Nephron (organoid): ENCODE data around the gene DPP7.

Experiments
- H3K27ac Mint-ChIP-seq, 3 experiments: 2 replicates each; pipeline ENCODE4 v1.8.0; 2020; ENCODE audit warnings: mixed read lengths in 3 of 3, mild to moderate bottlenecking in 2 of 3, moderate library complexity in 1 of 3
- H3K27me3 Mint-ChIP-seq: 2 replicates; pipeline ENCODE4 v1.8.0; 2021; ENCODE audit warnings: low read depth, mild to moderate bottlenecking, moderate library complexity, mixed read lengths
- H3K36me3 Mint-ChIP-seq: 2 replicates; pipeline ENCODE4 v1.8.0; 2020; ENCODE audit warnings: low read depth, mixed read lengths
- H3K4me1 Mint-ChIP-seq: 2 replicates; pipeline ENCODE4 v1.8.0; 2020; ENCODE audit warnings: mixed read lengths
- H3K4me3 Mint-ChIP-seq, 3 experiments: 2 replicates each; pipeline ENCODE4 v1.8.0; 2020; ENCODE audit warnings: mild to moderate bottlenecking in 3 of 3, mixed read lengths in 3 of 3, moderate library complexity in 2 of 3
- H3K9me3 Mint-ChIP-seq: 2 replicates; pipeline ENCODE4 v1.8.0; 2020; ENCODE audit warnings: mixed read lengths
- TF ChIP-seq, protein P1 (sequence below), 3 experiments: fragments of 200-600 bp; sonication (generic); IDR thresholded peaks; one replicate each; pipeline ENCODE4 v1.5.0; 2021; ENCODE audit warnings: antibody characterized with exemption in 3 of 3; ENCODE audit not compliant: unreplicated experiment in 3 of 3

Gene DPP7

GRCh38 chr9:137160716-137161557 lies 46.4 kb upstream of the DPP7 start:
- TF ChIP-seq, protein P1, sequence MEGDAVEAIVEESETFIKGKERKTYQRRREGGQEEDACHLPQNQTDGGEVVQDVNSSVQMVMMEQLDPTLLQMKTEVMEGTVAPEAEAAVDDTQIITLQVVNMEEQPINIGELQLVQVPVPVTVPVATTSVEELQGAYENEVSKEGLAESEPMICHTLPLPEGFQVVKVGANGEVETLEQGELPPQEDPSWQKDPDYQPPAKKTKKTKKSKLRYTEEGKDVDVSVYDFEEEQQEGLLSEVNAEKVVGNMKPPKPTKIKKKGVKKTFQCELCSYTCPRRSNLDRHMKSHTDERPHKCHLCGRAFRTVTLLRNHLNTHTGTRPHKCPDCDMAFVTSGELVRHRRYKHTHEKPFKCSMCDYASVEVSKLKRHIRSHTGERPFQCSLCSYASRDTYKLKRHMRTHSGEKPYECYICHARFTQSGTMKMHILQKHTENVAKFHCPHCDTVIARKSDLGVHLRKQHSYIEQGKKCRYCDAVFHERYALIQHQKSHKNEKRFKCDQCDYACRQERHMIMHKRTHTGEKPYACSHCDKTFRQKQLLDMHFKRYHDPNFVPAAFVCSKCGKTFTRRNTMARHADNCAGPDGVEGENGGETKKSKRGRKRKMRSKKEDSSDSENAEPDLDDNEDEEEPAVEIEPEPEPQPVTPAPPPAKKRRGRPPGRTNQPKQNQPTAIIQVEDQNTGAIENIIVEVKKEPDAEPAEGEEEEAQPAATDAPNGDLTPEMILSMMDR (IDR thresholded peaks at IDR 0.05; ENCODE audit: unreplicated experiment in 3 of 3) = no peak
- no peaks in the 10 kb centered on the region for H3K36me3 Mint-ChIP-seq

GRCh38 chr9:137160054-137160425 lies 45.5 kb upstream of the DPP7 start:
- H3K27me3 Mint-ChIP-seq = peaks cover 93% of the 10 kb centered on the region
- no peak overlapping the region for H3K4me3 Mint-ChIP-seq
- TF ChIP-seq, protein P1 (IDR thresholded peaks at IDR 0.05; ENCODE audit: unreplicated experiment in 3 of 3) = no peak
- no peaks in the 10 kb centered on the region for H3K9me3 Mint-ChIP-seq
- no peaks in the 10 kb centered on the region for H3K4me1 Mint-ChIP-seq
- H3K36me3 Mint-ChIP-seq = no peaks in the 10 kb centered on the region
- no peak overlapping the region for H3K27ac Mint-ChIP-seq

More at GRCh38 chr9:137160716-137161557, 46.4 kb upstream of the DPP7 start:
- Mint-ChIP-seq H3K9me3 (no peaks in the 10 kb centered on the region), H3K4me3 (no peak overlapping the region), H3K27ac (no peak overlapping the region), H3K4me1 (no peaks in the 10 kb centered on the region), H3K27me3 (peaks cover 93% of the 10 kb centered on the region)

GRCh38 chr9:137159105-137160053 lies 44.8 kb upstream of the DPP7 start:
- no peaks in the 10 kb centered on the region for H3K9me3 Mint-ChIP-seq
- TF ChIP-seq, protein P1 (IDR thresholded peaks at IDR 0.05; ENCODE audit: unreplicated experiment in 3 of 3) = no peak
- H3K36me3 Mint-ChIP-seq = no peaks in the 10 kb centered on the region
- H3K27ac Mint-ChIP-seq = no peak overlapping the region
- H3K4me3 Mint-ChIP-seq = no peak overlapping the region
- peaks cover 93% of the 10 kb centered on the region for H3K27me3 Mint-ChIP-seq
- H3K4me1 Mint-ChIP-seq = no peaks in the 10 kb centered on the region

DNA sequence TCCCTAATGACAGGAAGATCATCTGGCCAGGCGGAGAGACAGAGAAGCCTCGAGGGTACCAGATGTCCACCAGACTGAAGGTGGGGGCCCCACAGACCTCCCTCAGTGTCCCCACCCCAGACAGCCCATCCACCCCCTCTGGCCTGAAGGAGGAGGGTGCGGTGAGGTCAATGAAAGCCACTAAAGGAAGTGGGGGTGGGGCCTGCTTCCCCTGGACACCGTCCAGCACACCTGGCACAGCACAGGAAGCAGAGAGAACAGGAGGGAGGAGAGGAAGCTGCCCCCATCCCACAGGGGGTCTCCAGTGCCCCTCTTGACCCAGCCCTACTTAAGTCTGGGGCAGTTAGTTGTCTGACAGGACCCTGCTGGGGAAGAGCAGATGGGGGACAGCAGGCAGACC lies 44.1 kb upstream of the DPP7 start:
- H3K4me1 Mint-ChIP-seq = no peaks in the 10 kb centered on the region
- no peak overlapping the region for H3K4me3 Mint-ChIP-seq
- H3K36me3 Mint-ChIP-seq = no peaks in the 10 kb centered on the region
- H3K9me3 Mint-ChIP-seq = no peaks in the 10 kb centered on the region
- H3K27me3 Mint-ChIP-seq = peaks cover 87% of the 10 kb centered on the region
- no peak overlapping the region for H3K27ac Mint-ChIP-seq
- TF ChIP-seq, protein P1 (IDR thresholded peaks at IDR 0.05; ENCODE audit: unreplicated experiment in 3 of 3) = no peak

GRCh38 chr9:137157618-137158415 lies 43.3 kb upstream of the DPP7 start:
- Mint-ChIP-seq H3K4me1 (no peaks in the 10 kb centered on the region), H3K9me3 (no peaks in the 10 kb centered on the region), H3K36me3 (no peaks in the 10 kb centered on the region), H3K27me3 (peaks cover 79% of the 10 kb centered on the region), H3K27ac (no peak overlapping the region), H3K4me3 (no peak overlapping the region)
- TF ChIP-seq, protein P1 (IDR thresholded peaks at IDR 0.05; ENCODE audit: unreplicated experiment in 3 of 3) = no peak
